Kidney glomerular epithelial cell (primary cell): ENCODE data around the gene CAMKK2.
"Not testable (repeated sequence)": the region's sequence is repeated elsewhere in the genome, so short reads cannot be mapped to it uniquely, and the experiment has no call there.

ENCODE experiments used
- DNase-seq: peaks from one replicate; lab custom pipeline; 2025; lab: John Stamatoyannopoulos, UW

Gene CAMKK2

DNA sequence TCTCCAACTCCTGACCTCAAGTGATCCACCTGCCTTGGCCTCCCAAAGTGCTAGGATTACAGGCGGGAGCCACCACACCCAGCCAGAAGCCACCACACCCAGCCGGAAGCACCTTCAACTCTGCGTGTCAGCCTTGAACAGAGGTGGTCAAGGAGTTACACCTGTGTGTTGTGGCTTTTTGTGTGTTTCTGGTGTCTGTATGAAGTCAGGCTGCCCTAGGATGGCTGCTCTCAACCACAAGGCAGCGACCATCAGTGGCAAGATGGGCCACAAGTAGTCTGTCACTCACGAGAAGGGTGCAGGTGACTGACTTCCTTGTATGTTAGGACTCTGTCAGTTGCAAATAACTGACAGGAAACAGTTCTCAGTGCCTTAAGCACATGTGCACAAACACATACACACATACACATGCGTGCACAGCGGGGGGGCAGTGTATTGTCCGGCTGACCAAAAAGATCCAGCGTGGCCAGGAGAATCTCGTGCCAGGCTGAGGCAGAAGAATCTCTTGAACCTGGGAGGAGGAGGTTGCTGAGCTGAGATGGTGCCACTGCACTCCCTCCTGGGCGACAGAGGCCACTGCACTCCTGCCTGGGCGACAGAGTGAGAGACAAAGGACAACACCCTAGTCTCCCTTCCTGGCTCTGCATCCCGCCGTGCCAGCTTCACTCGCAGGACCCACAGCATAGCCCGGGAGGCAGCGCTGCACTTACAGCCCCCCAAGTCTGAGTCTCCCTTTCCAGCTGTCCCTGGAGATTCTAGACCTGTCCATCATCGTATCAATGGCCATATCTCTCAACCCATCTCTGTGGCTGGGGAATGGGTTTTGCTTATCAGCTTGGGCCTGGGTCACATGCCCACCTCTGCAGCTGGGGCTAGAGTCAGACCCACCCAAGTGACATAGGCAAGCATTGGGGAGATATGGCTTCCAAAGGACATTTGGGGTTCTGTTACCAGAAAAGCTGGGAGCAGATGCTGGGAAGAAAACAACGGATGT lies 72.9 kb downstream of the CAMKK2 start:
- DNase-seq, result no peak

DNA sequence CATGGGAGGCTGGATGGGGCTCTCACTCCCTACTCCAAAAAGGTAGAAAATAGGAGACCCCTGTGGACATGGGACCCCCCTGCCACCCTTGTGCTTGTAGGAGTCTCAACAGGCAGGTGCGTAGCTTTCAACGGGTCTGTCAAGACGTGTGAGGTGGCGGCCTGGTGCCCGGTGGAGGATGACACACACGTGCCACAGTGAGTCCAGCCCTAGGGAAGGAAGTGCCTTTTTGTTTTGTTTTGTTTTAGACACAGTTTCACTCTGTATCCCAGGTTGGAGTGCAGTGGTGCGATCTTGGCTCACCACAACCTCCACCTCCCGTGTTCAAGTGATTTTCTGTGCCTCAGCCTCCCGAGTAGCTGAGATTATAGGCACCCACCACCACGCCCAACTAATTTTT lies 73.7 kb downstream of the CAMKK2 start:
- no peak for DNase-seq

GRCh38 chr12:121219353-121219986 lies 77.0 kb downstream of the CAMKK2 start:
- DNase-seq, result no peak

- DNase-seq, result no peak
These were observed 77.7 kb downstream of the CAMKK2 start for GRCh38 chr12:121218588-121219352.

DNA sequence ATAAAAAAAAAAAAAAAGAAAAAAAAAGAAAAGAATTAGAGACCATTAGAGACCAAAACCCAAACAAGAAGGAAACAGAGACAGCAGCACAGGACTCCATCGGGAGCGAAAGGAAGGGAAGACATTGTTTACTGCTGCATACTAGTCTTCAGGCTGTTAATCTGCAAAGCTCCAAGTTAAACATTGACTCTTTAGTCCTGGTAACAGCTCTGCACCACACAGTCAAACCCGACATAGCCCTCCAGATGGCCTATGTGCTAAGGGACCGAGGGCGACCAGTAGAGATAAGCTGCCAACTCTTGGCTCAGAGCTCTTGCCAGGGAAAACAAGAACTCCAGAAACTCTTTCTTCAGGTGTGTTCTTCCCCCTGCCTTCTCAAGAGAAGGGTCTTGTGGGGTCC lies 78.7 kb downstream of the CAMKK2 start:
- no peak for DNase-seq

DNA sequence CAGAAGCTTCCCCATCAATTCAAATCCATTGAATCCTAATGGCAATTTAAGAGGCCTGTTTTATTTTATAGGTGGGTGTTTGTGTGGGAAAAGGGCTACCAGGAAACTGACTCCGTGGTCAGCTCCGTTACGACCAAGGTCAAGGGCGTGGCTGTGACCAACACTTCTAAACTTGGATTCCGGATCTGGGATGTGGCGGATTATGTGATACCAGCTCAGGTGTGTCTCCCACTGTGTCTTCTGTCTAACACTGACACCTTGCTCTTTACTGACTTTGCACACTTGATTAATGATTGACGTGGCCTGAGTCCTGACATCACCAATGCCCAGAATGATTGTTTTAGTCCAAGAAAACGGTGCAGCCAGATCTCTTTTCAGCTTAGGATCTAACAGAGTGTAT lies 79.4 kb downstream of the CAMKK2 start:
- no peak for DNase-seq

DNA sequence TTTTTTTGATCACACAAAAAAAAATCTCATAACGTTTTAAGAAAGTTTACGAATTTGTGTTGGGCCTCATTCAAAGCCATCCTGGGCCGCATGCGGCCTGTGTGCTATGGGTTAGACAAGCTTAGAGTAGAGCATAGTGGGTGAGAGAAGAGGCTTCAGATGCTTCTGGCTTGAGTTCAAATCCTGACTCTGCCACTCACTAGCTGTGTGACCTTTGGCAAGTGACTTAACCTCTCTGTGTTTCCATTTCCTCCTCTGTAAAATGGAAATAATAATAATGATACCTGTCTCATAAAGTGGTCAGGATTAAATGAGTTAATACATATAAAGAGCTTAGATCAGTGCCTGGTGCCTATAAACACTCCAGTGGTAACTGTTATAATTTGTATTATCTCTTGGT lies 80.4 kb downstream of the CAMKK2 start:
- DNase-seq, result no peak

DNA sequence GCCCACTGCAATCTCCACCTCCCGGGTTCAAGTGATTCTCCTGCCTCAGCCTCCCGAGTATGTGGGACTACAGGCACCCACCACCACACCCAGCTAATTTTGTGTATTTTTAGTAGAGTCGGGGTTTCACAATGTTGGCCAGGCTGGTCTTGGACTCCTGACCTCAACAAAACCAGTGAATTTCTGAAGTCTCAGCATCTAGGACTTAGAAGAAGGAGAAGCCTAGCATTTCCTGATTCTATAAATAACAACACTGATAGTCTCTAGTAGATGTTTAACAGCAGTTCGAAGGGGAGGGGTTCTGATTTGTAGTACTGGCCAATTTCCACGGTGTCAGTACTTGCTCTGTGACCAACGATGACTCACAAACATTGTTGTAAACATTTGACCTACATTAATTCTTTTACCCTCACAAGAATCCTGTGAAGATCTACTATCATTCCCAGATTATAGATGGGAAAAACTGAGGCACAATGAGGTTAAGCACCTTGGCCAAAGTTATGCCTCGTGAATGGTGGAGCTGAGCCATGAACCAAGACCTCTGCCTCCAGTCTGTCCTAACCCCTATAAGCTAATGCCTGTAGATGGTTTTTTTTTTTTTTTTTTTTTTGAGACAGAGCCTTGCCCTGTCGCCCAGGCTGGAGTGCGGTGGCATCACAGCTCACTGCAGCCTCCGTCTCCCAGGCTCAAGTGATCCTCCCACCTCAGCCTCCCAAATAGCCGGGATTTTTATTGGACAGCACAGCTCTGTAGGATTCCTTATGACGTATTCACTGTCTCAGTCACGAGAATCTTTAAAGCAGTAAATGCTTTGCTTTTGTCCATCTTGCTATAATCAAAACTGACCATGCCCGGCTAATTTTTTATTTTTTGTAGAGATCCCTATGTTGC lies 81.4 kb downstream of the CAMKK2 start:
- DNase-seq, result peak; percentile 92

DNA sequence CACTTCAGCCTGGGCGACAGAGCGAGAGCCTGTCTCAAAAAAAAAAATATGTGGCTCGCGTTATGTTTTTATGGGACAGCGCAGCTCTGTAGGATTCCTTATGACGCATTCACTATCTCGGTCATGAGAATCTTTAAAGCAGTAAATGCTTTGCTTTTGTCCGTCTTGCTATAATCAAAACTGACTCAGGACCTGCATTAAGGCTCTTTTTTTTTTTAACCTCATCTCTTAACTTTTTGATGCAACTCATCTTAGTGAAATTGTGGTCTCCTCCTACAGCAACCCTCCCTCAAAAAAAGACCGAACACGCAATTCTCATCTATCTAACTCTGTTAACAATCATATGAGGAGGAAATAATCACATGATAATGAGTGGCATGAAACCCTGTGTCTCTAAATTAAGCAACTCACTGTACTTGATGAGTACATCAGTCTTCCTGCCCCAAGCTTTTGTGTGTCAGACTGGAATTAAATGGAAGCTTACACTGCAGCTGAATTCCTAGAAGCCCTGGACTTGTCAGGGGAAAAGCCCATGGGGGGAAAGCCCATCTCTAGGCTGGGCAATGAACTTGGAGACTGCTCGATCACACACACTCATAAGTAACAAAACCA lies 82.2 kb downstream of the CAMKK2 start:
- DNase-seq, result peak; percentile 25

DNA sequence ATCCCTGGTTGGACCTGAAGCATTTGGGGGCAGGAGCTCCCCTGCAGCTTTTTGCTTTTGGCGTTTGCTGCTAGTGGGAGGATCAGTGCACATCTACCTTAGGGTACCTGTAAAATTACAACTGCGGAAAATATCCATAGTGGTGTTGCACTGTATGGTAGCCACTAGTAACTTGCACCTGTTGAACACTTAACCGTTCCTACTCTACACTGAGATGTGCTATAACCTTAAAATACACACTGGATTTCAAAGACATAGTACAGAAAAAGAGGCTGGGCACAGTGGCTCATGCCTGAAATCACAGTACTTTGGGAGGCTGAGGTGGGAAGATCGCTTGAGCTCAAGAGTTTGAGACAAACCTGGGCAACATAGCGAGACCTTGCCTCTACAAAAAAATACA lies 83.6 kb downstream of the CAMKK2 start:
- no peak for DNase-seq

DNA sequence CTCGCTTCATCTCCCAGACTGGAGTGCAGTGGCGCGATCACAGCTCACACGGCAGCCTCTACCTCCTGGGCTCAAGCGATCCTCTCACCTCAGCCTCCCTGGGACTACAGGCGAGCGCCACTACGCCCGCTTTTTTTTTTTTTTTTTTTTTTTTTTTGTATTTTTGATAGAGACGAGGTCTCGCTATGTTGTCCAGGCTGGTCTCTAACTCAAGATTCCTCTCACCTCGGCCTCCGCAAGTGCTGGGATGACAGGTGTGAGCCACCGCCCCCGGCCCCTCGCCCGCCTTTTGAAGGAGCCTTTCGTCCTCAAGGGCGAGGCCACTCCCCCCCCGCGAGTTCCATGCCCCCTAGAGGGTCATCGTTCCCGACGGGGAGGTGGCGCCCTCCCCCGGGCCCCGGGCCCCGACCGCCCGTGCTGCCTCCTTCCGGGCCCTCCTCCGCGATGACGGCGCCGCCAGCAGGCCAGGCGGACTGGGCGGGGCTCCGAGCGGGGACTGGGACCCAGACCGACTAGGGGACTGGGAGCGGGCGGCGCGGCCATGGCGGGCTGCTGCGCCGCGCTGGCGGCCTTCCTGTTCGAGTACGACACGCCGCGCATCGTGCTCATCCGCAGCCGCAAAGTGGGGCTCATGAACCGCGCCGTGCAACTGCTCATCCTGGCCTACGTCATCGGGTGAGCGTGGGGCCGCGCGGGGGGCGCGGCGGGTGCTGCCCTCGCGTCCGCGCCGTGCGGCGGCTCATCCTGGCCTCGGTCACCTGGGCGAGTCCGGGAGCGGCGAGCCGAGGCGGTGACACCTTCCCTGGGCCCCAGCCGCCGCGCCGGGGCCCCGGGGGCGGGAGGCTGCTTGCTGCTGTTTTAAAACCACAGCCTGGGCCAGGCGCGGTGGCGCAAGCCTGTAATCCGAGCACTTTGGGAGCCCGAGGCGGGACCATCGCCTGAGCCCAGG lies 86.6 kb downstream of the CAMKK2 start, which contains the start of gene P2RX4:
P2RX4 (plus strand) TSS at position 506 of the 949 bp plus-strand sequence; CDS start at position 542, 36 bp downstream.
- DNase-seq, result peak; percentile 55

DNA sequence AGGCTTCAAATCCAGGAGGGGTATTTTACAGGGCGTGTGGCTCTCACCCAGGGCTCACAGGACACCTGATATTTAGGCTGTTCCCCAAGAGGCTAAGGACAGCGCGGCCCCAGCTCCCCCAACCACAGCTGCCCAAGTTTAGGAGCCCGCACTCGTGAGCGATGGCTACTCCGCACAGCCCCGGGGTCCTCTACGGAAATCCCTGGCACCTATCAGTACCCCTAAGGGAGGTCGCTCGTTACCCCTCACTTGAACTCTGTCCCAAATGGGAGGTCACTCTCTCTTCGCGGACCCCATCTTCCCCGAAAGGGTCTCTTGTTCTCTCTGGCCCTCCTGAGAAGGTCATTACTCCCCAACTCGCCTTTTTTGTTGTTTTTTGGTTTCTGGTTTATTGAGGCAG lies 87.3 kb downstream of the CAMKK2 start:
- no peak for DNase-seq

- not testable (repeated sequence) for DNase-seq
These were observed 87.9 kb downstream of the CAMKK2 start for GRCh38 chr12:121208571-121208970.

- no peak for DNase-seq
These were observed 91.0 kb downstream of the CAMKK2 start for GRCh38 chr12:121205491-121205890.

GRCh38 chr12:121203482-121203881 lies 93.0 kb downstream of the CAMKK2 start:
- DNase-seq, result no peak

- no peak for DNase-seq
These were observed 93.8 kb downstream of the CAMKK2 start for GRCh38 chr12:121202407-121203355.

DNA sequence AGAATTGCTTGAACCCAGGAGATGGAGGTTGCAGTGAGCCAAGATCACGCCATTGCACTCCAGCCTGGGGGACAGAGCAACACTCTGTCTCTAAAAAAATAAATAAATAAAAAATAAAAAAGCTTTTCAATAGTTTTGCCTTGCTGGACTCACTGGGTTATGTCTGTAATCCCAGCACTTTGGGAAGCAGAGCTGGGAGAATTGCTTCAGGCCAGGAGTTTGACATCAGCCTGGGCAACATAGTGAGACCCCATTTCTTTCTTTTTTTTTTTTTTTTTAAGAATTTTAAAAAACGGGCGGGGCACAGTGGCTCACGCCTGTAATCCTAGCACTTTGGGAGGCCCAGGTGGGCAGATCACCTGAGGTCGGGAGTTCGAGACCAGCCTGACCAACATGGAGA lies 95.4 kb downstream of the CAMKK2 start:
- not testable (repeated sequence) for DNase-seq

DNA sequence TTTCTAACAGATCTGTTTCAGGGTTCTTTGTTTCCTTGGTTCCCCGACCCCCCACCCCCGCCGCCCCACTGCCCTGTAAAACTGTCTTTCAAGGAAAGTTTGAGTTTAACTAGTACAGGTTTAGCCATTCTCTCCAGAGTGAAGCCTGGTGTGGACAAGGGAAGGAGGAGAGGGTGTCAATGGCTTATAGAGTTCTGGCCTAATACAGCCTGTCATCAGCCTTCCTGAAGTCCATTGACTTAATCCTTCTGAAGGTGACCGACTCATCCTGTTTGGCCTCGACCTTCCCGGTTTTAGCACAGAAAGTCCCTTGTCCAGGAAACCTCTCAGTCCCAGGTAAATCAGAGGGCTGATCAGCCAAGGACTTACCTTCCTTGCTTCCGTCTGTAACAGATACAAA lies 97.6 kb downstream of the CAMKK2 start:
- DNase-seq, result no peak

- DNase-seq, result no peak
These were observed 99.6 kb downstream of the CAMKK2 start for GRCh38 chr12:121196902-121197301.
